H9 (cell line): ENCODE results near the gene SASH3. TPM values are rescaled to one million over a fixed set of nuclear protein-coding genes. Genes with fewer than 3 reads are reported as not detected.

Experiments used
- DNase-seq: peaks from one replicate; pipeline ENCODE4 v3.0.0-alpha.2; 2017
- H2AFZ ChIP-seq: one replicate; pipeline ENCODE4 v1.6.1; 2013; ENCODE audit warnings: mild to moderate bottlenecking, low read length, control low read depth, moderate library complexity
- H2AK5ac ChIP-seq: 2 replicates; pipeline ENCODE4 v1.6.1; 2013; ENCODE audit warnings: low read length, control low read depth, mixed read lengths; ENCODE audit not compliant: insufficient read length
- H2BK120ac ChIP-seq: one replicate; pipeline ENCODE4 v1.6.1; 2013; ENCODE audit warnings: low read depth, mild to moderate bottlenecking, low read length, control low read depth, inconsistent platforms; ENCODE audit not compliant: poor library complexity, severe bottlenecking
- H2BK12ac ChIP-seq: 2 replicates; pipeline ENCODE4 v1.6.1; 2013; ENCODE audit warnings: low read length, control low read depth, mixed read lengths, low read depth; ENCODE audit not compliant: insufficient read length
- H2BK15ac ChIP-seq: 2 replicates; pipeline ENCODE4 v1.6.1; 2013; ENCODE audit warnings: low read depth, low read length, control low read depth
- H2BK20ac ChIP-seq: one replicate; pipeline ENCODE4 v1.6.1; 2013; ENCODE audit warnings: low read depth, mild to moderate bottlenecking, low read length, control low read depth, inconsistent platforms; ENCODE audit not compliant: poor library complexity, severe bottlenecking
- H2BK5ac ChIP-seq: 2 replicates; pipeline ENCODE4 v1.6.1; 2013; ENCODE audit warnings: low read length, control low read depth, mixed read lengths; ENCODE audit not compliant: insufficient read length
- H3K14ac ChIP-seq: 2 replicates; pipeline ENCODE4 v1.6.1; 2013; ENCODE audit warnings: low read length, control low read depth; ENCODE audit not compliant: insufficient read depth
- H3K18ac ChIP-seq: 2 replicates; pipeline ENCODE4 v1.6.1; 2013; ENCODE audit warnings: low read depth, mild to moderate bottlenecking, mixed read lengths, low read length, control low read depth; ENCODE audit not compliant: insufficient read length
- H3K23ac ChIP-seq: 2 replicates; pipeline ENCODE4 v1.6.1; 2013; ENCODE audit warnings: low read length, control low read depth, mixed read lengths, low read depth; ENCODE audit not compliant: insufficient read length
- H3K23me2 ChIP-seq: 2 replicates; pipeline ENCODE4 v1.6.1; 2013; ENCODE audit warnings: low read depth, mild to moderate bottlenecking, mixed read lengths, low read length, control low read depth; ENCODE audit not compliant: insufficient read length, poor library complexity, severe bottlenecking
- H3K27ac ChIP-seq: 2 replicates; pipeline ENCODE4 v1.5.1; 2013; ENCODE audit warnings: low read length, control low read depth, mixed read lengths, low read depth; ENCODE audit not compliant: insufficient read length
- H3K27me3 ChIP-seq: 2 replicates; pipeline ENCODE4 v1.6.1; 2013; ENCODE audit warnings: low read length, control low read depth, inconsistent platforms; ENCODE audit not compliant: insufficient read depth
- H3K4ac ChIP-seq: 2 replicates; pipeline ENCODE4 v1.6.1; 2013; ENCODE audit warnings: low read depth, mild to moderate bottlenecking, control low read depth, inconsistent platforms, low read length, moderate library complexity
- H3K4me1 ChIP-seq: 2 replicates; pipeline ENCODE4 v1.6.1; 2013; ENCODE audit warnings: low read length, control low read depth, inconsistent platforms; ENCODE audit not compliant: insufficient read depth
- H3K4me2 ChIP-seq: 2 replicates; pipeline ENCODE4 v1.6.1; 2013; ENCODE audit warnings: low read length, control low read depth, mixed read lengths; ENCODE audit not compliant: insufficient read length, insufficient read depth
- H3K56ac ChIP-seq: 2 replicates; pipeline ENCODE4 v1.6.1; 2013; ENCODE audit warnings: low read depth, mild to moderate bottlenecking, mixed read lengths, low read length, control low read depth; ENCODE audit not compliant: insufficient read length
- H3K79me1 ChIP-seq: 2 replicates; pipeline ENCODE4 v1.6.1; 2013; ENCODE audit warnings: low read depth, mild to moderate bottlenecking, moderate library complexity, low read length, control low read depth, inconsistent platforms; ENCODE audit not compliant: insufficient read depth, poor library complexity, severe bottlenecking
- H3K79me2 ChIP-seq: 2 replicates; pipeline ENCODE4 v1.6.1; 2013; ENCODE audit warnings: low read length, control low read depth, inconsistent platforms; ENCODE audit not compliant: insufficient read depth
- H3K9ac ChIP-seq: 2 replicates; pipeline ENCODE4 v1.6.1; 2013; ENCODE audit warnings: low read length, control low read depth, mixed read lengths; ENCODE audit not compliant: insufficient read length; ENCODE audit errors: extremely low read depth
- H3K9me3 ChIP-seq: one replicate; pipeline ENCODE4 v1.6.1; 2013; ENCODE audit warnings: low read depth, low read length, inconsistent platforms; ENCODE audit not compliant: control insufficient read depth
- H3T11ph ChIP-seq: one replicate; pipeline ENCODE4 v1.6.1; 2013; ENCODE audit warnings: mild to moderate bottlenecking, low read length, control low read depth, inconsistent platforms
- H4K20me1 ChIP-seq: one replicate; pipeline ENCODE4 v1.6.1; 2013; ENCODE audit not compliant: control insufficient read depth, insufficient read length, insufficient read depth
- H4K5ac ChIP-seq: 2 replicates; pipeline ENCODE4 v1.6.1; 2013; ENCODE audit warnings: low read depth, mild to moderate bottlenecking, mixed read lengths, low read length, control low read depth; ENCODE audit not compliant: insufficient read length
- H4K8ac ChIP-seq: replicated peaks from 2 replicates; pipeline ENCODE4 v1.6.1; 2013; ENCODE audit warnings: low read length, control low read depth, mixed read lengths, low read depth; ENCODE audit not compliant: insufficient read length
- H4K91ac ChIP-seq: 2 replicates; pipeline ENCODE4 v1.6.1; 2013; ENCODE audit warnings: low read depth, mild to moderate bottlenecking, moderate library complexity, mixed read lengths, low read length, control low read depth; ENCODE audit not compliant: insufficient read length
- H3K27ac Mint-ChIP-seq, 3 experiments: 2 replicates in 2 of 3; 3 replicates in 1 of 3; pipeline ENCODE4 v1.8.0; 2020 to 2021; ENCODE audit warnings: mixed read lengths in 3 of 3, mild to moderate bottlenecking in 1 of 3, moderate library complexity in 1 of 3
- H3K27me3 Mint-ChIP-seq: 2 replicates; pipeline ENCODE4 v1.8.0; 2021; ENCODE audit warnings: low read depth, mild to moderate bottlenecking, moderate library complexity, mixed read lengths
- H3K36me3 Mint-ChIP-seq, 3 experiments: 2 replicates in 2 of 3; 3 replicates in 1 of 3; pipeline ENCODE4 v1.8.0; 2020 to 2021; ENCODE audit warnings: low read depth in 3 of 3, mixed read lengths in 3 of 3; ENCODE audit not compliant: insufficient read depth in 1 of 3
- H3K4me1 Mint-ChIP-seq, 2 experiments: 2 replicates each; pipeline ENCODE4 v1.8.0; 2020; ENCODE audit warnings: mixed read lengths in 2 of 2
- H3K4me3 Mint-ChIP-seq, 2 experiments: 2 replicates in 1 of 2; 3 replicates in 1 of 2; pipeline ENCODE4 v1.8.0; 2020 to 2021; ENCODE audit warnings: mild to moderate bottlenecking in 2 of 2, mixed read lengths in 2 of 2, moderate library complexity in 1 of 2
- H3K9me3 Mint-ChIP-seq, 2 experiments: 2 replicates in 1 of 2; 3 replicates in 1 of 2; pipeline ENCODE4 v1.8.0; 2020; ENCODE audit warnings: mild to moderate bottlenecking in 2 of 2, mixed read lengths in 2 of 2, moderate library complexity in 1 of 2
- WGBS: extraction: QIAGEN DNeasy Blood & Tissue Kit; methylation state at CpG from one replicate; pipeline ENCODE4 v1.1.7; 2013; ENCODE audit warnings: missing lambda C conversion rate, low lambda C conversion rate, mixed read lengths; ENCODE audit not compliant: insufficient read length; ENCODE audit errors: extremely low coverage; 5-methylcytosine and 5-hydroxymethylcytosine counted together
- total RNA-seq: library from RNA; stranded (reverse); gene quantifications from 2 replicates; pipeline ENCODE4 v1.2.1, GENCODE V29; 2021
- TF ChIP-seq, protein P1 (sequence below): fragments of 200-600 bp; sonication (generic); conservative IDR thresholded peaks from 3 replicates; pipeline ENCODE4 v1.8.0; 2021; ENCODE audit warnings: antibody characterized with exemption, mild to moderate bottlenecking

Gene SASH3
- total RNA-seq, 1 experiment from 2014 or later: not detected

DNA sequence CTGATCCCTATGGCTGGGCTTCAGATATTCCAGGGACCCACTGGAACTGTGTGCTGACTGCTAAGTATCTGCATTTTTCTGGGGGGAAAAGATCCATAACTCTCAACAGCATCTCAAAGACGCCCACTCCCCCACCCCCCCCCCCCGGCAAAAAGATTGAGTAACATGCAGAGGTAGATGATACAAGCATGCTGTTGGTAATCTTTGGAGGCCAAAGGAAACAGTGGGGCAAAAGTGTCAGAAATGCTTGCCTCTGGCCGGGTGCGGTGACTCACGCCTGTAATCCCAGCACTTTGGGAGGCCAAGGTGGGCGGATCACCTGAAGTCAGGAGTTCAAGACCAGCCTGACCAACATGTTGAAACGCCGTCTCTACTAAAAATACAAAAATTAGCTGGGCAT, 28.8 kb upstream of the SASH3 start:
- DNase-seq: no peak
- Histone ChIP-seq H2BK5ac (no peak overlapping the region), H3K9ac (no peak overlapping the region), H3K14ac (no peak overlapping the region), H3K23ac (no peak overlapping the region), H3K4me1 (no peaks in the 10 kb centered on the region), H4K5ac (no peak overlapping the region), H3K27ac (no peak overlapping the region), H3K56ac (no peak overlapping the region), H3K79me2 (no peaks in the 10 kb centered on the region), H3K9me3 (peaks cover 15% of the 10 kb centered on the region), H2BK12ac (no peak overlapping the region), H4K20me1 (no peaks in the 10 kb centered on the region), H2AFZ (no peak overlapping the region), H2BK15ac (no peak overlapping the region), H3K79me1 (no peaks in the 10 kb centered on the region), H3T11ph (no peak overlapping the region), H3K4ac (no peak overlapping the region), H3K18ac (no peak overlapping the region), H4K91ac (no peak overlapping the region), H2AK5ac (no peak overlapping the region), H2BK20ac (no peak overlapping the region), H2BK120ac (no peak overlapping the region), H3K27me3 (no peaks in the 10 kb centered on the region), H3K23me2 (peaks cover 4% of the 10 kb centered on the region), H4K8ac (no peak overlapping the region), H3K4me2 (no peak overlapping the region)
- no CpG with 5 or more reads among the region's 8 CpGs for WGBS
- Mint-ChIP-seq H3K4me3 (no peak overlapping the region), H3K27me3 (peaks cover 11% of the 10 kb centered on the region), H3K27ac (no peak overlapping the region), H3K4me1 (peaks cover 17 to 19% of the 10 kb centered on the region in 2 experiments), H3K36me3 (peaks cover 0 to 3% (median 0%) of the 10 kb centered on the region in 3 experiments; a peak in 4 of 7 replicates), H3K9me3 (peaks cover 0 to 66% of the 10 kb centered on the region in 2 experiments; a peak in 2 of 5 replicates)
- TF ChIP-seq, protein P1, sequence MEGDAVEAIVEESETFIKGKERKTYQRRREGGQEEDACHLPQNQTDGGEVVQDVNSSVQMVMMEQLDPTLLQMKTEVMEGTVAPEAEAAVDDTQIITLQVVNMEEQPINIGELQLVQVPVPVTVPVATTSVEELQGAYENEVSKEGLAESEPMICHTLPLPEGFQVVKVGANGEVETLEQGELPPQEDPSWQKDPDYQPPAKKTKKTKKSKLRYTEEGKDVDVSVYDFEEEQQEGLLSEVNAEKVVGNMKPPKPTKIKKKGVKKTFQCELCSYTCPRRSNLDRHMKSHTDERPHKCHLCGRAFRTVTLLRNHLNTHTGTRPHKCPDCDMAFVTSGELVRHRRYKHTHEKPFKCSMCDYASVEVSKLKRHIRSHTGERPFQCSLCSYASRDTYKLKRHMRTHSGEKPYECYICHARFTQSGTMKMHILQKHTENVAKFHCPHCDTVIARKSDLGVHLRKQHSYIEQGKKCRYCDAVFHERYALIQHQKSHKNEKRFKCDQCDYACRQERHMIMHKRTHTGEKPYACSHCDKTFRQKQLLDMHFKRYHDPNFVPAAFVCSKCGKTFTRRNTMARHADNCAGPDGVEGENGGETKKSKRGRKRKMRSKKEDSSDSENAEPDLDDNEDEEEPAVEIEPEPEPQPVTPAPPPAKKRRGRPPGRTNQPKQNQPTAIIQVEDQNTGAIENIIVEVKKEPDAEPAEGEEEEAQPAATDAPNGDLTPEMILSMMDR: no peak
